ENCODE data around the gene PRXL2A. TPM values are rescaled to one million over a fixed set of nuclear protein-coding genes. Genes with fewer than 3 reads are reported as not detected.
A peak's percentile ranks its signal among the peaks of the same experiment; 100 is the strongest.

Gene PRXL2A
- total RNA-seq, 1 experiment from 2014 or later = 122 TPM

GRCh38 chr10:80454513-80455460 lies 46.4 kb downstream of the PRXL2A start:
- in situ Hi-C loops (cut with HindIII; ENCODE audit: low pct_unique_long_range_greater_than_20kb, low sequenced_read_pairs) = no loop called here

GRCh38 chr10:80455461-80456349 lies 47.4 kb downstream of the PRXL2A start:
- no peak for DNase-seq (ENCODE audit: low read depth, low spot score)
- in situ Hi-C loops (cut with HindIII; ENCODE audit: low pct_unique_long_range_greater_than_20kb, low sequenced_read_pairs) = no loop called here

More at GRCh38 chr10:80454513-80455460, 46.4 kb downstream of the PRXL2A start:
- DNase-seq (ENCODE audit: low read depth, low spot score) = no peak

GRCh38 chr10:80457554-80458262 lies 49.4 kb downstream of the PRXL2A start:
- in situ Hi-C loops (cut with HindIII; ENCODE audit: low pct_unique_long_range_greater_than_20kb, low sequenced_read_pairs) = no loop called here
- no peak for DNase-seq (ENCODE audit: low read depth, low spot score)

- in situ Hi-C loops (cut with HindIII; ENCODE audit: low pct_unique_long_range_greater_than_20kb, low sequenced_read_pairs) = no loop called here
- DNase-seq (ENCODE audit: low read depth, low spot score) = no peak
Measured at GRCh38 chr10:80458263-80458625, 49.9 kb downstream of the PRXL2A start.

DNA sequence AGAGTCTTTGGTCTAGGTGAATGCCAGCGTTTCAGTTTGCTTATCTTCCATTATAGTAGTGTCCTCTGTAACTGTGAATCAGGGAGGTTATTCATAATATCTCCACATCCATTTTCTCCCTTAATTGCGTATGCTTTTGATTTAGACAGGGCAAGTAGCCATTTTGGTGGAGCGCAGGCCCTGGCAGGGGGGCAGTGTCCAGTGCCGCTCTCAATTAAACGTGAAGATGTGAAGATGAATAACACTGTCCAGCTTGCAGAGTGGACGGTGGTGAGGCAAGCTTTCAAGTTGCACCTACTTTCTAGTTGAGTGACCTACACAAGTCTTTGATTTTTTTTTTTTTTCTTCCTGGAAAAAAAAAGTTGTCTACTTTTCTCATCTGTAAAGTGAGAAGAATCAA lies 50.3 kb downstream of the PRXL2A start:
- DNase-seq (ENCODE audit: low read depth, low spot score) = no peak
- in situ Hi-C loops (cut with HindIII; ENCODE audit: low pct_unique_long_range_greater_than_20kb, low sequenced_read_pairs) = no loop called here

DNA sequence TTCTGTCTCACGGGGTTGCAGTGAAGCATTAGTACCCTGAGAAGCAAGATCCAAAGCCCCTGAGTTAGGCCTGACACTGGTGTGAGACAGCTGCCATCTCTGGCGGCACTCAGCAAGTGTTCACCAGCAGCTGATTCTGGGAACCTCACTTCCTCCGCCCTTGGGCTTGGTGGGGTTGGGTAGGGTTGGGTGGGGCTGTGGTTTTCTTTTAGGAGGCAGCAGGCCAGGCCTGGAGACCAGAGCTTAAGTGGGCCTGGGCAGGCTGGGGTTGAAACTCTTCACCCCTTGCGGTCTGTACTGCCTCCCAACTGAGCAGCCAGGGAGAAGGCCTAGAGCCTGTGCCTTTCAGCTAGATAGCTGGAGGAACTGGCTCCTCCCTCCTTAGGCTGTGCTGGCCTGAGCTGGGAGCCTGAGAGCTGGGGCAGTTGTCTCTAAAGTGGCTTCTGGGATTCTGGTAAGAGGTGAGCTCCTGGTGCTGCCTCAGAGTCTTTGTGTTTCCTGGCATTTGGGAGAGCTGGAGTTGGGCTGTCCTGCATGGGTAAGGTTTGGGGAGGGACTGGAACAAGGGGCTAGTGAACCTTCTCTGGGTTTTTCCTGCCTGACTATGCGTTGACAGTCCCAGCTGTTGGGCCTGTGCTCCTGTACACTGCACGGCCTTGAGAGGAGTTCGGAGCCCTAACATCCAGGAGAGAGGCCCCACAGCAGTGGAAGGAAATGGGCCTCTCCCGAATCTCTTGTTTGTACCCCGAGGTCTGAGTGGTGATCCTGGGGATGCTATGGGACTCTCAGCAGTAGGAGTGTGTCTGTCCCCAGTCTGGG lies 50.9 kb downstream of the PRXL2A start:
- in situ Hi-C loops (cut with HindIII; ENCODE audit: low pct_unique_long_range_greater_than_20kb, low sequenced_read_pairs) = no loop called here
- DNase-seq (ENCODE audit: low read depth, low spot score) = peak; percentile 49

GRCh38 chr10:80460399-80461207 lies 52.3 kb downstream of the PRXL2A start:
- in situ Hi-C loops (cut with HindIII; ENCODE audit: low pct_unique_long_range_greater_than_20kb, low sequenced_read_pairs) = no loop called here
- DNase-seq (ENCODE audit: low read depth, low spot score) = peak; percentile 24

DNA sequence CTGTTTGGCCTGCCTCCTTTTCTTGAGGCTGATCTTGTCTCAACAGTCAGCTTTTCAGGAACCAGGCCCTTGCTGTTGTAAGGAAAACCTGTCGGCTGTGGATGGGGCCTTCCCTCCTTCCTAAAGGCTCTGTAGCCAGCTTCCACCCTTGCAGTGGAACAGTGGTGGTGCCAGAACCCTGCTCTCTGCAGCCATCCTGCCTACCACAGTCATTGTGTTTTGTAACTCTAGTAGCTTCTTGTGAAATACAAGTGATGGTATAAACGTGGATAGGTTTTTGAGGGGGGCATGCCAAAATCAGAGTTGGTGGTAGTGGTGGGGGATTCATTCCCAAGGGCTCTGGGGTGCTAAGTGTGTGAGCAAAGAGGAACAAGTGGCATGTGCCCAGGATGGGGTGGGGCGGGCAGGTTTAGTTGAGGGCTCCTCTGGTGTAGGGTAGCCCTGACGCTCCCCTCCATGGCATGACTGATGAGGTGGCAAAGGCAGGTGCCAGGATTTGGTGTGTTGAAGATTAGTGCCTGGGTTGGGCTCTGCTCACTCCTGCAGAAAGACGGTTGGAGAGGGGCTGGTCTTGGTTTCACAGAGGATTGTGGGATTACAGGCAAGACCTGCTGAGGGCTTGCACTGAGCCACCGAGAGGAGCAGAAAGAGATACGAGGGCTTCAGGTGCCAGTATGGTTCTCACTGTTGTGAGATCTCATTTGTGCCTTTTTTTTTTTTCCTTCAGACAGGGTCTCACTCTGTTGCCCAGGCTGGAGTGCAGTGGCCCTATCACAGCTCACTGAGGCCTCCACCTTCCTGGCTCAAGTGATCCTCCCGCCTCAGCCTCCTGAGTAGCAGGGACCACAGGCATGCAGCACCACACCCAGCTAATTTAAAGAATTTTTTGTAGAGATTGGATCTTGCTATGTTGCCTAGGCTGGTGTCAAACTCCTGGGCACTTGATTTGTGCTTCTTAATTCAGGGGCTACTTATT lies 53.1 kb downstream of the PRXL2A start:
- no peak for DNase-seq (ENCODE audit: low read depth, low spot score)
- in situ Hi-C loops (cut with HindIII; ENCODE audit: low pct_unique_long_range_greater_than_20kb, low sequenced_read_pairs) = no loop called here

- in situ Hi-C loops (cut with HindIII; ENCODE audit: low pct_unique_long_range_greater_than_20kb, low sequenced_read_pairs) = no loop called here
- no peak for DNase-seq (ENCODE audit: low read depth, low spot score)
Measured at GRCh38 chr10:80462299-80462980, 54.1 kb downstream of the PRXL2A start.

DNA sequence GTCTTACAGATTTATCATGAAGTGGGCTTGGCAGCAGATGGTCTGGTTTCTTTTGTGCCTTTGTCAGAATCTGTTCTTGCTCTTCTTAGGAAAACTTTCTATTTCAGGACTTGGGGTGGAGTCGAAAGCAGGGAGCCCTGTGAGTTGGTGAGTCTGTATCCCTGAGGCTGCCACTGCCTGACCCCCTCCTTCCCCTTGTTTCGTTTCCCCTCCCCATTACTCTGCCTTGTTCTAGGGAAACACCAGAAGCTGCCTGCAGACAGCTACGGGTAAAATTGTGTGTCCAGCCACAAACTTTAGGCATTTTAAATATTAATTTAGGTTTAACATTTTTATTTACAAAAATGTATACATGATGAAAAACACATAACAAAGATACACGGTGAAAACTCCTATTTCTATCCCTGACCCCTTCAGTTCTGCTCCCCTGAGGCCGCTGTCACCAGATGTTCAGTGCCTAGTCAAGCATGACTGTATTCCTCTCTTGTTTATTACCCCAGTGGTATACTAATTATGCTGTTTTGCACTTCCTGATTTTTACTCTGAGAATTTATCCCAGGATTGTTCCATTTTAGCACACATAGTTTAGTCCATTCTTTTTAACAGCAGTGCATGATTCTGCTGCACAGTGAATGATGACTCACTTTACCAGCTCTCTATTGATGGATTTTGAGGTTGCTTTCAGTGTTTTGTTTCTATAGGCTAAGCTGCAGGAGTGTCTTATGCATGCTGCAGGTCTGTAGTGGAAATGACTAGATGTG lies 54.8 kb downstream of the PRXL2A start:
- in situ Hi-C loops (cut with HindIII; ENCODE audit: low pct_unique_long_range_greater_than_20kb, low sequenced_read_pairs) = no loop called here

GRCh38 chr10:80463868-80464267 lies 55.5 kb downstream of the PRXL2A start:
- in situ Hi-C loops (cut with HindIII; ENCODE audit: low pct_unique_long_range_greater_than_20kb, low sequenced_read_pairs) = no loop called here
- no peak for DNase-seq (ENCODE audit: low read depth, low spot score)

More for the DNA sequence above, 54.8 kb downstream of the PRXL2A start:
- no peak for DNase-seq (ENCODE audit: low read depth, low spot score)

DNA sequence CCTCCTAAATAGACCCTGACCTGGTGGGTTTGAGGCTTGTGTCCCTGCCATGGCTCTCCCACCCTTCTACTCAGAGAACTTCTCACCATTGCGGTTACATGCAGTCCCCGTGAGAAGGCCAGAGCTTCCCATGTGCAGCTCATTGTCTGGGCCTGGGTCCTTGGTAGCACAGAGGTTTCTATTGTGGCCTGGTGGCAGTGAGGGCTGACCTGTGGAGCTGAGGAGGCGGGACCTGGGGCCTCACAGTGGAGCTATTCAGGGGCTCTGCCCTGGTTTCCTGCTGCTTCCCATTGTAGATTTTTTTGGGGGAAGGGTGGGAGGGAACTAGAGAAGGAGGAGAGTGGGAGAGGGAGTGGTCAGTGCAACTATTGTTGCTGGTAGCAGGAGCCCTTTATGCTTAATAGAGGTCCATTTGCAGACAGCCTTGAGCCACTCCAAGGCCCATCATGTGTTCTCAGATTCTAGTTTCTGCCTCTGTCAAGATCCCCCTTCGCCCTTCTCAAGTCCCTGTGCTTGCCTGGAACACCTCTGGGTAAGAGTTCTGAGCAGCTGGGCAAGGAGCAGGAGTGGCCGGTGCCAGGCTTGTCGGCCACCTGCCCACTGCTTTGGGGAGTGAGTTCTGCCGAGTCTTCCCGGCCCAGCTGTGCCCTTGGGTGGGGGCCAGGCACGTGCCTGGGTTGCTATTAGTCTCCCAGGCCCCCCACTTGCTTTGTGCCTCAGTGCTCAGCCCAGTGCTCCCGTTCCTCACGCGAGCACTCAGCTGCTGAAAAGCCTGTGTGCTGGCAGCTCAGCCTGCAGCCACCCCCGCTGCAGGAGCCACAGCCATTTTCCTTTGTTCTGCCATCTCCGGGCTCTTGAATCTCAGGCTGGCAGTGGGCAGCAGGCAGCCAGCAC lies 56.5 kb downstream of the PRXL2A start:
- peak; percentile 95 for DNase-seq (ENCODE audit: low read depth, low spot score)
- in situ Hi-C loops (cut with HindIII; ENCODE audit: low pct_unique_long_range_greater_than_20kb, low sequenced_read_pairs) = no loop called here

GRCh38 chr10:80465451-80465835 lies 57.1 kb downstream of the PRXL2A start:
- in situ Hi-C loops (cut with HindIII; ENCODE audit: low pct_unique_long_range_greater_than_20kb, low sequenced_read_pairs) = no loop called here
- no peak for DNase-seq (ENCODE audit: low read depth, low spot score)
